B cell (primary cell): ENCODE results near the gene GPX2. TPM values are rescaled to one million over a fixed set of nuclear protein-coding genes. Genes with fewer than 3 reads are reported as not detected.

ENCODE experiments used
- ATAC-seq: fragments of 200-7000 bp; cut with Tn5 transposase; one replicate; pipeline ENCODE4 v1.10.0; 2021; ENCODE audit warnings: low read depth, mild to moderate bottlenecking, moderate number of reproducible peaks, moderate library complexity
- CTCF ChIA-PET: fragments of 350-600 bp; sonication (Branson Sonifier 250); formaldehyde crosslinking; loops from one replicate; lab custom pipeline; 2021; ENCODE audit warnings: antibody characterized with exemption, inconsistent platforms; lab: Charles Lee
- POLR2A ChIA-PET: fragments of 350-600 bp; sonication (Branson Sonifier 250); formaldehyde crosslinking; loops from one replicate; lab custom pipeline; 2021; ENCODE audit warnings: antibody characterized with exemption; lab: Charles Lee
- DNase-seq: peaks from one replicate; pipeline ENCODE4 v3.0.0; 2013
- H2AFZ ChIP-seq: 2 replicates; pipeline ENCODE4 v1.6.1; 2012; ENCODE audit warnings: mild to moderate bottlenecking, low read depth, low read length; ENCODE audit not compliant: insufficient read depth, poor library complexity, severe bottlenecking
- H3K27ac ChIP-seq, 2 donors: 1 replicate in 1 of 2; 2 replicates in 1 of 2; pipeline ENCODE4 v1.5.1; 2012 to 2013; ENCODE audit warnings: low read length in 2 of 2, mild to moderate bottlenecking in 2 of 2, moderate library complexity in 1 of 2
- H3K27me3 ChIP-seq, 4 experiments: fragments of 200-600 bp in 1 of 4; sonication (generic) in 1 of 4; replicated peaks in 1 of 4; 1 replicate in 2 of 4; 2 replicates in 2 of 4; pipeline versions ENCODE4 v1.6.1 to v1.7.0; 2013 to 2016; ENCODE audit warnings: low read length in 3 of 4, mild to moderate bottlenecking in 2 of 4, mixed read lengths in 1 of 4, moderate library complexity in 1 of 4; ENCODE audit not compliant: insufficient read depth in 4 of 4, control insufficient read depth in 3 of 4; ENCODE audit errors: control extremely low read depth in 1 of 4
- H3K36me3 ChIP-seq, 2 experiments: replicated peaks in 1 of 2; 1 replicate in 1 of 2; 2 replicates in 1 of 2; pipeline versions ENCODE4 v1.6.1 to v1.7.1; 2013; ENCODE audit warnings: low read length in 1 of 2; ENCODE audit not compliant: insufficient read depth in 2 of 2, control insufficient read depth in 1 of 2; ENCODE audit errors: control extremely low read depth in 1 of 2, extremely low read depth in 1 of 2
- H3K4me1 ChIP-seq, 2 donors: fragments of 200-600 bp in 1 of 2; sonication (generic) in 1 of 2; 1 replicate in 1 of 2; 2 replicates in 1 of 2; pipeline versions ENCODE4 v1.5.1 to v1.6.1; 2013 to 2017; ENCODE audit warnings: low read length in 2 of 2; ENCODE audit not compliant: control insufficient read depth in 2 of 2, insufficient read depth in 2 of 2
- H3K4me2 ChIP-seq: replicated peaks from 2 replicates; pipeline ENCODE3; 2012; ENCODE audit warnings: mild to moderate bottlenecking, low read depth, low read length; ENCODE audit not compliant: poor library complexity, severe bottlenecking
- H3K4me3 ChIP-seq, 5 experiments: fragments of 200-600 bp in 1 of 5; sonication (generic) in 1 of 5; 1 replicate in 3 of 5; 2 replicates in 2 of 5; pipeline versions ENCODE4 v1.5.1 to v1.7.0; 2011 to 2016; ENCODE audit warnings: low read length in 4 of 5, mild to moderate bottlenecking in 4 of 5, low read depth in 2 of 5, control low read depth in 1 of 5, moderate library complexity in 1 of 5; ENCODE audit not compliant: insufficient read depth in 1 of 5; ENCODE audit errors: control extremely low read depth in 1 of 5, extremely low read depth in 1 of 5
- H3K79me2 ChIP-seq: fragments of 200-600 bp; sonication (generic); one replicate; pipeline ENCODE4 v1.6.0; 2016; ENCODE audit warnings: low read length; ENCODE audit not compliant: control insufficient read depth, insufficient read depth
- H3K9ac ChIP-seq: fragments of 200-600 bp; sonication (generic); 2 replicates; pipeline ENCODE4 v1.6.1; 2017; ENCODE audit warnings: mild to moderate bottlenecking, low read length, moderate library complexity
- H3K9me3 ChIP-seq, 3 donors: one replicate each; pipeline versions ENCODE4 v1.6.1 to v1.7.1; 2013; ENCODE audit warnings: low read length in 2 of 3; ENCODE audit not compliant: control insufficient read depth in 2 of 3, insufficient read depth in 1 of 3; ENCODE audit errors: control extremely low read depth in 1 of 3
- H4K20me1 ChIP-seq: 2 replicates; pipeline ENCODE4 v1.6.0; 2012; ENCODE audit warnings: mild to moderate bottlenecking, low read length; ENCODE audit not compliant: insufficient read depth, control insufficient read depth, poor library complexity, severe bottlenecking
- H3K27ac Mint-ChIP-seq: one replicate; pipeline ENCODE4 v1.8.0; 2021; ENCODE audit warnings: mixed read lengths
- H3K27me3 Mint-ChIP-seq: one replicate; pipeline ENCODE4 v1.8.0; 2021; ENCODE audit warnings: mixed read lengths
- H3K4me1 Mint-ChIP-seq: one replicate; pipeline ENCODE4 v1.8.0; 2021; ENCODE audit warnings: mixed read lengths
- H3K4me3 Mint-ChIP-seq: one replicate; pipeline ENCODE4 v1.8.0; 2021; ENCODE audit warnings: mixed read lengths
- H3K9me3 Mint-ChIP-seq: one replicate; pipeline ENCODE4 v1.8.0; 2022; ENCODE audit warnings: mixed read lengths; ENCODE audit not compliant: insufficient read depth
- CTCF ChIP-seq: fragments of 200-600 bp; IDR thresholded peaks from one replicate; pipeline ENCODE4 v1.8.0; 2022; ENCODE audit warnings: antibody characterized with exemption, mild to moderate bottlenecking
- EZH2 ChIP-seq: IDR thresholded peaks from 2 replicates; pipeline ENCODE4 v1.6.1; 2012; ENCODE audit warnings: borderline replicate concordance, low read depth, mild to moderate bottlenecking, moderate library complexity, low read length; ENCODE audit not compliant: insufficient read depth, poor library complexity, severe bottlenecking
- WGBS: methylation state at CpG from one replicate; pipeline ENCODE4 v1.1.5; 2013; ENCODE audit warnings: missing lambda C conversion rate; ENCODE audit not compliant: insufficient coverage; 5-methylcytosine and 5-hydroxymethylcytosine counted together
- intact Hi-C: fragments of 100-400 bp; cut with micrococcal nuclease; formaldehyde crosslinking; loops from one replicate; pipeline ENCODE4 v1.10.0; 2022
- polyA plus RNA-seq: library from polyadenylated mRNA; depleted of rRNA; stranded (reverse); fragments of >200 nt; gene quantifications from 2 replicates; pipeline ENCODE4 v1.2.3, GENCODE V29; 2012
- total RNA-seq, 2 donors: library from RNA; stranded (reverse); fragments of 120-200 nt in 1 of 2; gene quantifications; 1 replicate in 1 of 2; 2 replicates in 1 of 2; pipeline versions ENCODE4 v1.2.3 to v1.2.4, GENCODE V29; 2013 to 2022

GPX2 gene
- total and polyA plus RNA-seq, 2 donors (not counting 1 experiment from before 2014, with no cell fraction given), result not detected

DNA sequence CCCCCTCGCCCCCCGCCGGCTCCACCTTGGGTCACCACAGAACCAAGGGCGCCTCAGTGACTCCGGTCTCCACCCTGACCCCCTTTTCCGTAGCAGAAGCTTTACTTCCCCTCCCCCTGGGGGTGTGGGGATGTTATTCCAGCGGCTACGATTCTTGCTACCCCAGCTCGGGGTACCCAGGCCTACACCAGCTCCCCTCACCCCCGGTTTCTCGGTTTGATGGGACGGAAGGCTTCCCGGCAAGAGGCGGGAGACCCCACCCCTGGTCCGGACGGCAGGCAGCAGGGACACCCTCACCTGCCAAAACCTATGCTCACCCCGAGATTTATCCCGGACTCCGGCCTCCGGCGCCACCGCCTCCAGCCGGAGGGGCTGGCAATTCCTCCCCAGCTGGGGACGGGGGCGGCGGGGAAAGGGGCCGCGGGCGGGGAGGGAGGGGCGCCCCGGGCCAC lies 29.0 kb upstream of the GPX2 start:
- H3K4me2 ChIP-seq, result peak overlapping the region; percentile 96
- H3K9me3 ChIP-seq, result no peaks in the 10 kb centered on the region
- CTCF ChIA-PET, result no interaction called here
- no peaks in the 10 kb centered on the region for H4K20me1 ChIP-seq
- peak overlapping the region; percentile 60 for H3K9ac ChIP-seq
- Mint-ChIP-seq H3K27ac (no peak overlapping the region), H3K27me3 (peaks cover 19% of the 10 kb centered on the region), H3K4me1 (peaks cover 6% of the 10 kb centered on the region), H3K9me3 (no peaks in the 10 kb centered on the region), H3K4me3 (peak overlapping the region; percentile 81)
- peak; percentile 23 for DNase-seq
- POLR2A ChIA-PET, result interaction anchor here (0.6 kb wide), 2 partner anchors 50 to 445 kb away, joined by 3 to 6 read pairs; no protein-coding TSS in a partner anchor
- peak overlapping the region in 4 of 5 experiments; percentile 31 to 65 (median 62) for H3K4me3 ChIP-seq
- no peaks in the 10 kb centered on the region for H3K79me2 ChIP-seq
- no peaks in the 10 kb centered on the region for H3K36me3 ChIP-seq
- intact Hi-C loops, result loop anchor here (5.0 kb wide), 1 partner anchor 59 kb away; the partner anchor contains the start of gene CHURC1
- peaks cover 11% of the 10 kb centered on the region in 2 donors for H3K4me1 ChIP-seq
- H2AFZ ChIP-seq, result peak overlapping the region; percentile 77
- TF ChIP-seq EZH2, result no peak
- no peak for TF ChIP-seq CTCF
- H3K27ac ChIP-seq, result no peak overlapping the region
- 1% methylated on average over 21 of the region's 31 CpGs for WGBS
- peaks cover 0 to 27% (median 9%) of the 10 kb centered on the region in 4 experiments for H3K27me3 ChIP-seq
- no peak for ATAC-seq

GRCh38 chr14:64970776-64971477 lies 28.4 kb upstream of the GPX2 start:
- POLR2A ChIA-PET, result interaction anchor here (0.6 kb wide), 2 partner anchors 50 to 445 kb away, joined by 3 to 6 read pairs; no protein-coding TSS in a partner anchor
- H3K36me3 ChIP-seq, result no peaks in the 10 kb centered on the region
- peak overlapping the region in 1 of 5 experiments; percentile 62 for H3K4me3 ChIP-seq
- no peak overlapping the region for H3K27ac ChIP-seq
- H3K4me2 ChIP-seq, result peak overlapping the region; percentile 96
- Mint-ChIP-seq H3K9me3 (no peaks in the 10 kb centered on the region), H3K4me3 (peak overlapping the region; percentile 81), H3K27me3 (peaks cover 16% of the 10 kb centered on the region), H3K27ac (no peak overlapping the region), H3K4me1 (peaks cover 6% of the 10 kb centered on the region)
- H3K27me3 ChIP-seq, result peaks cover 0 to 27% (median 9%) of the 10 kb centered on the region in 4 experiments
- H3K9ac ChIP-seq, result peak overlapping the region; percentile 60
- DNase-seq, result peak; percentile 18
- H3K79me2 ChIP-seq, result no peaks in the 10 kb centered on the region
- CTCF ChIA-PET, result no interaction called here
- intact Hi-C loops, result loop anchor here (5.0 kb wide), 1 partner anchor 59 kb away; the partner anchor contains the start of gene CHURC1
- H3K4me1 ChIP-seq, result peaks cover 11% of the 10 kb centered on the region in 2 donors
- TF ChIP-seq CTCF, result no peak
- no peak for TF ChIP-seq EZH2
- H3K9me3 ChIP-seq, result no peaks in the 10 kb centered on the region
- WGBS, result 89% methylated on average over 7 of the region's 8 CpGs
- ATAC-seq, result no peak
- H4K20me1 ChIP-seq, result no peaks in the 10 kb centered on the region
- H2AFZ ChIP-seq, result peak overlapping the region; percentile 77
